ENCODE data around the gene PTPN3.

Gene PTPN3

GRCh38 chr9:109421026-109421970, 76.8 kb downstream of the PTPN3 start:
- DNase-seq, result no peak

DNA sequence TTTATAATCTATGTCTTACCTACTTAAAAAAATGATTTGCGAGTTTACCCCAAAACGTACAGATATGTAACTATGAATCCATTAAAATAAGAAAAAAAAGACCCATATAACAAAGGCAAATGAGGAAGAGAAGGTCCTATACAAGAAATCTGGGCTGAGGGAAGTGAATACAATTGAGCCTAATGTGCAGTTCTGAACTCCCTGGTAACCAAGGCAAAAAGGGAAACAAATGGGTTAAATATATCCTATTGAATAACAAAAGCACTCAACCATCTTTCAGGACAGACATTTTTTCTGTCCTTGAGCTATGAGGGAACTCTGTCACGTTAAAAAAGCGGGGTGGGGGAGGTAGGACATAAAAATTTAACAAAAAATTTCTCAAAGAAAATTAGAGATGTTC, 78.6 kb downstream of the PTPN3 start:
- no peak for DNase-seq

- no peak for DNase-seq
These were observed 79.3 kb downstream of the PTPN3 start for GRCh38 chr9:109418827-109419226.

DNA sequence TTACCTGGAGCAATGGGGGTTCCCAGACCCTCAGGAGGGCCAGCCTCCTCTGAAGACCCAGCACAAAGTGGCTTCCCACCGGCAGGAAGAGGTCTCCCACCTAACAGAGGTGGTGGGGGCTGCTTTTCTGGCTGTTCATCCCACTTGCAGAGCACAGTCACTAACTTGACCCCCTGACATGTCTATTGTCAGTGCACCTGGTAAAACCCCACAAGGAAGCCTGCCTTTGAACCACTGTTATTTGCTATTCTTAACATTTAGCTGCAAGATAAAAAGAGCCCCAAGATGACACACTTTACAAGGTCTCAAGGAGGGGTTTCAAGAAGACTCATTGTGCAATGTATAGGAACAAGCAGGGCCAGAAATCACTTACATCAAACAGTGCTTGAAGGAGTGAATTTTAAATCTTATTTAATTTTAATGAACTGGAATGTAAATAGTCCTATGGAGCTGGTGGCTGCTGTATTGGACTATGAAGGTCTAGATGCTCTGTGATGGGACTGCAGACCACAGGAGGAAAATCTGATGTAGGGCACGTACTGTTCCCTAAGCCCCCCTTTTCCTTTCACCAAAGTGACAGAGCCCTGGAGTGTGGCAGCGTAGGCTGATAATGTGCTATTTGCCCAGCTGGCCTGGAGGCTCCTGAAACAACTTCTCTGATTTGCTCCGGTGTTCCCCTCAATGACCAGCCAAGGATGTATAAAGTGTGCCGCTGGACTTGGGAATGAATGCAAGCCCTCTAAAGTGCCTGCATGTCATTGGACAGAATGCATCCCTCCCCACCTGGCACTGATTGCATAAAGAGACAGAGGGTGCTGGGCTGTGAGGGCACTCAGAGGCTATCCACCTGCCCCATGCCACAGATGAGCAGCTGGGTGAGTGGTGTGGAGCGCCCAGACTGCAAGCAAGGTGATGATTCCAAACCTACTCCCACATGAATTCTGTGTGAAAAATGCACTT, 80.2 kb downstream of the PTPN3 start:
- DNase-seq, result peak; percentile 80 to 90

DNA sequence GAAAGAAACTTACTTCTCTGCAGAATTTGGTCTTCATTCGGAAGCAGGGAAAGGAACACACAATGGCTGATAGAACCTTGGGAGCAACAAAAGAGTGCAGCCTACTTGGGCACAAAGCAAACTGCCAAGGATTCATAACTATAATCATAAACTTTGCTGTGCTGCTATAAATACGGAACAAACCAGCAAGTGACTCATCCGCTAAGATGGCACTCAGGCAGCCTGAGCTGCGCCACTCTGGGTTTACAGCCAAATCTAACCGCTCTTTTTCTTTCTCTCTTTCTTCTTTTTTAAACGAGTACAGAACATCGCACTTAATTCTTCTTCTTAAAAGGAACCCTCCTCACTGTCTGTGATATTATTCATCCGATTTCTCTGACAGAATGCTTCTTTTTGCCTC, 81.1 kb downstream of the PTPN3 start:
- DNase-seq, result no peak

- no peak for DNase-seq
These were observed 81.9 kb downstream of the PTPN3 start for GRCh38 chr9:109416135-109416706.

DNA sequence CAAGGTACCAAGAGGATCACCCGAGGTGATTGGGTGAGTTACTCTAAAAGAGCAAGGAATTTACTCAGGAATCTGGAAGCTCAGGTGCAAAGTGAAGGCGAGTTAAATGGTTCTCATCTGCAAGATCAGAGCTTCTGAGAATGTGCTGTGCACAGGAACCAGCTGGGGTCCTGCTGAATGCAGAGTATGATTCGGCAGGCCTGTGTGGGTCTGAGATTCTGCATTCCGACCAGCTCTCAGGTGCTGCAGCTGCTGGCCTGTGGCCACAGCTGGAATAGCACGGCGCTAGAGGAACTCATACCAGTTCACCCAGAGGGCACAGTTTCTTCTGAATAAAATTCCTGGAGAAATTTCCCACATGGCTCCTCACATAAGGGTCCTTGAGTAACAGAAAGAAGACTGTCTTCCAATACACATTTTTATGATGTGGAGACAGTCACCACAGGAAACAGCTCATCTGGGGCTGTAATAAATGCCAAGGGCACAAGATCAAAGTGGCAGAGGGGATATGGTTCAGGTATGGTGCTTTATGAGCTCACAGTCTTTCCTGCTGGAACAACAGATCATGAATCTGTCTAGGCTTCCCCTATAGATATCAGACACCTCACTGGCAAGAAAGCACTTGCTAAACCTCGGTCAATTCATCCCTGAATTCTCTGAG, 83.9 kb downstream of the PTPN3 start:
- DNase-seq, result no peak

DNA sequence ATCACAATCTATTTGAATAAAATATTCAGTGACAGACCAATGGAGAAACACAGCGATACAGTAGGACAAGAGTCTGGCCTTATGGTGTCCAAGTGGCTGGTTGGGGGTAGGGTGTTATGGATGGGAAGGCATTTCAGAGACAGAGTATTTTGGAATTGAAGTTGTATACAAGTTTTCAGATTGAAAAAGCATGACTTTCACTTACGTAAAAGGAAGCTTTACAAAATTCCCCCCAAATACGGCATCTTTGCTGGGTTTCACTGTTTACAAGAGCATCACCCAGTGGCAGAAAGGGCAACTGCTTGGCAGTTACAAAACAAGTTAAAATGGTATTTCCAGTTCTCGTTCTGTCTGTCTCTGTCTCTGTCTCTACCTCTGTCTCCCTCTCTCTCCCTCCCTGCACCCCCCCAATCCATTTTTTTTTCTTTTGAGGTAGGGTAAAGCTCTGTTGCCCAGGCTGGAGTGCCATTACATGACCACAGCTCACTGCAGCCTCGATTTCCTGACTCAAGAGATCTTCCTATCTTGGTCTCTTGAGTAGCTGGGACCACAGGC, 86.2 kb downstream of the PTPN3 start:
- DNase-seq, result no peak

DNA sequence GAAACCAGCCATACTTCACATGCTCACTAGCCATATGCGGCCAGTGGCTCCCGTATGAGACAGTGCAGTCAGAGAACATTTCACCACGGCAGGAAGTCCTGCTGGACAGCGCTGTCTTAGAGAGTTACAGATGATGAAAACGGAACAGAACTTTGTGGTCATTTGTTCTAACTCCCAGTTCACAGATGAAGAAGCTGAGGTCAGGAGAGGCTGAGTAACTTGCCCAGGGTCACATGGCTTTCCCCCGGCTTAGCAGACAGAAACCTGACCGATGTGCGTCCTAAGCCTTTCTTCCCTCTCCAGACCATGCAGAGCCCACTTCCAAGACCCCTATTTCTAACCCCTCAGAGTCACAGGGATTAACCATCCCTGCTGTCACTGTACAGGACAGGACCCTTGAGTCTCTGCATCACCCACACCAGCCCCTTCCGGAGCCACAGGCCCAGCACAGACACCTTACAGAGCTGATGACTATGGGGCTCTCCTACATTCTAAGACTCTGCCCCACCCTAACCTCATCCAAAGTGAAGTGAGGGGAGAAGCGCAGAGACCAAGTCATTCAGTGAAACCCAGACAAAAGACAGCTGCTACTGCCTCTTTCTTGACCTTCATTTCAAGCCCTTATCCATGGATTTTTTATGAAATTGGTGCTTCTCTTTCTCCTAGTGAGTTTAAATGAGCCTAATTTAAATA, 86.9 kb downstream of the PTPN3 start:
- no peak for DNase-seq

DNA sequence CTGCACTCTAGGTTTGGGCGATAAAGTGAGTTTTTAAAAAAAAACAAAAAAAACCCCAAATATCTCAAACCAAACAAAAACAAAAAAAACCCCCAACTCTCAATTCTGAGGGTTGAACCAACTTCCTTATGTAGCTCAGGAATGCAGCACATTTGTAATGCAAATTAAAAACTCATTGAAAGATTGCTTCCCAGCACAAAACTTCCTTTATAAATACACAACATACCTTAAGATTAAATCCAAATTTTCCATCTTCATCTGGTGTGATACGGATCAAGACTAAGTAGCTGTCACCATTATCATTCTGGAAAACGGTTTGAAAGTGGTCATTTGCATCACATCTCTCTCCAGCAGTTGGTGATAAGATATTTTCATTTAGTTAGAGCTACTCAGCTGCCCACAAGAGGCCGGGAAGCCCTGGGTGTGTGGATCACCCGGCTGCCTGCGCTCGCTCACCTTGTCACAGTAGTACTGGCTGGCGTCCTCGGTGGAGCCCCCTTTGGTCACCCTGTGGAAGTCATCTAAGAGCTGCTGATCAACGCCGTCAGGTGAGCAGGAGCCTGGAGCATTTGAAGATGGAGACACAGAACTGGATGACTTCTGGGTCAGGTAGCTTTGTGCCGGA, 88.2 kb downstream of the PTPN3 start:
- DNase-seq, result no peak

- DNase-seq, result peak; percentile 18 to 41
These were observed 89.2 kb downstream of the PTPN3 start for GRCh38 chr9:109408759-109409462.

DNA sequence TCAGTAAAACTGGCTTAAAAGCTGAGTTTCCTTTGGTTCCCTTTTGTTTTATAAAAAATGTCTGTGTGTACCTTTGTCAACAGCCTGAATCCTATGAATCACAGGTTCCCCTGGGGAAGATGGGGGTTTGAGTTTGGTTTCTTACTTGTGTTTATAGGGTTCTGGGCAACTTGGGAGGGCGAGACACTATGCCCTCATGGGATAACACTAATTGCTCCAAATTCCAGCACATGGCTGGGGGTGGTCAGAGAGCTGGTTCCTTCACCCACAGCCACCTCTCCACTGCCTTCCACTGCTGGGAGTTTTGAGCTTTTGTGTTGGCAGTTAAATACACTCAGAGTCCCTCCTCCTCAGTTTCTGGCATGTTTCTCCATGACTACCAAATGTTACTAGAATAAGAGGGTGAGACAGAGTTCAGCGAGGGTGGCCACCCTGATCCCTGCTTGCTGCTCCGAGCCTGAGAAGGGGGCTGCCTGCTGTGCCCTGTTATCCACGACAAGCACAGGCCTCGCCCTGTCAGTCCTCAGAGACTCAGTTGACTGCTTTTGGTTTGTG, 94.3 kb downstream of the PTPN3 start:
- DNase-seq, result no peak

DNA sequence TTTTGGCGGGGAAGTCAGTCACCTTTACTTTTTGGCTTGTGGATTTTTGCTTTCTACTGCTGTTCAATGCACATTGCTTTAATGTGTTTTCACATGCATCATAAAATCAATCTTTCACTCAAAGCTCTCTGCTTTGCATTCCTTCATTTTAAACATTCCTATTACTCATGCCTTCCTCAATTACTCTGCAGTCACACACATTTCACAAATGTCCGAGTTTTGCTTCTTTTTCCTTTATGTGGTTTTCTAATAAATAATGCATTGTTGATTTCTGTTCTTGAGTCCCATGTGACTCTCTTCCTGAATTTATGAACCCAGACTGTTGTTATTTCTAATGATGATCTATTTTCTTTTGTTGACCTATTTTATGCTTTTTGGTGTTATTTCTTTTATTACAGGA, 95.0 kb downstream of the PTPN3 start:
- DNase-seq, result no peak

DNA sequence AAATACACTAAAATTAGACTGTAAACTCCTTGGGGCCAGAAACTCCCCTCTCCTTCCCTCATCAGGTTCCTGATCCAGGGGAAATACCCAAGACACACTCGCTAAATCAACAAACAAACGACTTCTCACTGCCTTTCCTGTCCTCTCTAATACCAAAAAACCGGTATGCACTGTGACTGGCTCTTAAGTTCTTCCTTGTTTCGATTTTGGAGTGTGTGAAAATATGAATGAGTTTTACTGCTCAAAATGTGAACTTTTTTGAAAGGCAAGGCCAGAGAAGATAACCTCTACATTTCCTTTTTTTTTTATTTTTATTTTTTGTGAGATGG, 96.2 kb downstream of the PTPN3 start:
- no peak for DNase-seq

DNA sequence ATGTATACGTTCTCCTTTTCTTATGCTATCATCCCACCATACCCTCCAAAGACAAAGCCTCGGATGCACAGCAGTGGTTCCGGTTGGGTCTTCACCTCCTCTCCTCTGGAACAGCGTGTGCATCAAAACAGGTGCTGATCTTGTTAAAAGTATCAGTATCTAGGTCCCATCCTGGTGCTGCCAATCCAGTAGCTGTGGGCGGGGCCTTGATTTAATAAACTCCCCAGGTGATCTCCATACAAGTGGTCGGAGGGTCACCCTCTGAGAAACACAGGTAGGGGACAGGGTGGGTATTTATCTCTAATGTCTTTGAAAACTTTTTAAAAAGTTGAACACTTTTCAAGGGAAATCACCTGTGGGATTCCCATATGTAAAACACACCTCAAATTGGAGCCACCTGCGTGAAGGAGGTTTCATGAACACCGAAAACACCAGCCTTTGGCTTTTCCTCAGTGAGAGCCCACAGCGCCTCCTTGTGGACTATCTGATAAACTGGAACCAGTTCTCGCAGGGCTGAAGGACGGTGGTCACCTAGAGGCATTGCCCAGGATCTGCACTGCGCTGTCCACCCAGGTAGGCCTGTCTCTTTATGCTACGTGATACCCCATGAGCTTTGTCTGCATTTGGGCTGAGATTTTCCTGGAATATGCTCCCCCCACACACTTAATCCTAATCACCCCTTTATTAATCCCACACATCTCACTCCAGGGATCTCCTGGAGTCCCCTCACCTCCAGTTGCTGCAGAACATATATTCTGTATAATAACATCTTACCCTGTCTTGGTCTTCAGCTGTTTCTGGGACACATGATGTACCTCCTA, 96.7 kb downstream of the PTPN3 start:
- peak; percentile 60 for DNase-seq

- no peak for DNase-seq
These were observed 98.8 kb downstream of the PTPN3 start for GRCh38 chr9:109399258-109399767.

GRCh38 chr9:109391176-109391575, 106.9 kb downstream of the PTPN3 start:
- DNase-seq, result no peak

GRCh38 chr9:109387856-109388255, 110.3 kb downstream of the PTPN3 start:
- DNase-seq, result no peak

GRCh38 chr9:109387206-109387605, 110.9 kb downstream of the PTPN3 start:
- no peak for DNase-seq
